ENCODE data around the gene MVB12A. TPM values are rescaled to one million over a fixed set of nuclear protein-coding genes. Genes with fewer than 3 reads are reported as not detected.

The MVB12A gene
- total RNA-seq, 1 donor from 2014 or later = 33.2 TPM

GRCh38 chr19:17457616-17458015 is 37.8 kb downstream of the MVB12A start:
- H2AFZ ChIP-seq (replicated peaks) = no peak overlapping the region
- peaks cover 16% of the 10 kb centered on the region for H3K4me1 Mint-ChIP-seq
- H3K27me3 ChIP-seq = peaks cover 45% of the 10 kb centered on the region
- H4K20me1 ChIP-seq (ENCODE audit: low read depth) = no peaks in the 10 kb centered on the region
- TF ChIP-seq EZH2phosphoT487 (IDR thresholded peaks at IDR 0.05) (no peak), CTCF (IDR thresholded peaks at IDR 0.05) (no peak), EZH2 (IDR thresholded peaks at IDR 0.05) (no peak)
- H3K4me1 ChIP-seq = peaks cover 6% of the 10 kb centered on the region
- H3F3A ChIP-seq (ENCODE audit: low read depth) = peaks cover 14% of the 10 kb centered on the region
- H3K79me2 ChIP-seq (ENCODE audit: low read depth) = no peaks in the 10 kb centered on the region
- no peak overlapping the region for H3K27ac ChIP-seq
- no peak overlapping the region for H3K9ac ChIP-seq
- H3K9me3 Mint-ChIP-seq = no peaks in the 10 kb centered on the region
- no peak for DNase-seq (ENCODE audit: low spot score)
- H3K4me2 ChIP-seq = no peak overlapping the region
- H3K4me3 ChIP-seq = no peak overlapping the region
- H3K36me3 Mint-ChIP-seq = no peaks in the 10 kb centered on the region
- peaks cover 33% of the 10 kb centered on the region for H3K27me3 Mint-ChIP-seq (ENCODE audit: insufficient read depth, low read depth)
- H3K4me3 Mint-ChIP-seq = no peak overlapping the region
- H3K36me3 ChIP-seq = no peaks in the 10 kb centered on the region
- no peaks in the 10 kb centered on the region for H3K9me3 ChIP-seq (ENCODE audit: low read depth)
- no peak overlapping the region for H3K27ac Mint-ChIP-seq

DNA sequence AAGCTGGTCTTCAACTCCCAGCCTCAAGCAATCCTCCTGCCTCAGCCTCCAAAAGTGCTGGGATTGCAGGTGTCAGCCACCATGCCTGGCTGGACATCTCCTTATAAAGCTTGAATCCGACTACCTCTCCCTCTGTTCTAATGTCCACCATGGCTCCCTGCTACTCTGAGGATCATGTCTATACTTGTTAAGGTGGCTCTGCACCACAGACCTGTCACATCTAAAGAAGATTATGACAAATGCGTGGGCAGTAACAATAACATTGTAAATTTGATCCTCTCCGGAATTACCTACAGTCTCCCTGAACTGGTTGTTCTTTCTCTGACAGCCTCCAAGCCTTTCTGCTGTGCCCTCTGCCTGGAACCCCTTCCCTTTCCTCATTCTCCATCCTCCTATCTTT is 39.1 kb downstream of the MVB12A start:
- Histone ChIP-seq H3K4me2 (no peak overlapping the region), H3K79me2 (ENCODE audit: low read depth) (no peaks in the 10 kb centered on the region), H3F3A (ENCODE audit: low read depth) (peaks cover 8% of the 10 kb centered on the region), H3K36me3 (no peaks in the 10 kb centered on the region), H4K20me1 (ENCODE audit: low read depth) (no peaks in the 10 kb centered on the region), H3K4me1 (peaks cover 6% of the 10 kb centered on the region), H2AFZ (replicated peaks) (no peak overlapping the region), H3K9me3 (ENCODE audit: low read depth) (no peaks in the 10 kb centered on the region), H3K4me3 (no peak overlapping the region), H3K9ac (no peak overlapping the region), H3K27me3 (peaks cover 40% of the 10 kb centered on the region), H3K27ac (no peak overlapping the region)
- Mint-ChIP-seq H3K9me3 (no peaks in the 10 kb centered on the region), H3K36me3 (no peaks in the 10 kb centered on the region), H3K4me3 (no peak overlapping the region), H3K4me1 (peaks cover 9% of the 10 kb centered on the region), H3K27ac (no peak overlapping the region), H3K27me3 (ENCODE audit: insufficient read depth, low read depth) (peaks cover 21% of the 10 kb centered on the region)
- DNase-seq (ENCODE audit: low spot score) = no peak
- TF ChIP-seq EZH2phosphoT487 (IDR thresholded peaks at IDR 0.05) (no peak), CTCF (IDR thresholded peaks at IDR 0.05) (no peak), EZH2 (IDR thresholded peaks at IDR 0.05) (no peak)

- no peaks in the 10 kb centered on the region for H3K36me3 Mint-ChIP-seq
- H3K4me3 Mint-ChIP-seq = no peak within 1 kb of the TSS
- no peak within 1 kb of the TSS for H3K27ac ChIP-seq
- no peaks in the 10 kb centered on the region for H3K9me3 ChIP-seq (ENCODE audit: low read depth)
- no peaks in the 10 kb centered on the region for H3K9me3 Mint-ChIP-seq
- H4K20me1 ChIP-seq (ENCODE audit: low read depth) = no peaks in the 10 kb centered on the region
- peaks cover 5% of the 10 kb centered on the region for H3F3A ChIP-seq (ENCODE audit: low read depth)
- H3K79me2 ChIP-seq (ENCODE audit: low read depth) = no peaks in the 10 kb centered on the region
- H3K27me3 Mint-ChIP-seq (ENCODE audit: insufficient read depth, low read depth) = peaks cover 13% of the 10 kb centered on the region
- no peak within 1 kb of the TSS for H3K4me2 ChIP-seq
- peaks cover 24% of the 10 kb centered on the region for H3K27me3 ChIP-seq
- no peak within 1 kb of the TSS for H3K9ac ChIP-seq
- H2AFZ ChIP-seq (replicated peaks) = no peak within 1 kb of the TSS
- no peaks in the 10 kb centered on the region for H3K36me3 ChIP-seq
- H3K4me1 Mint-ChIP-seq = no peaks in the 10 kb centered on the region
- DNase-seq (ENCODE audit: low spot score) = no peak
- H3K4me1 ChIP-seq = no peaks in the 10 kb centered on the region
- H3K4me3 ChIP-seq = no peak within 1 kb of the TSS
- TF ChIP-seq CTCF (IDR thresholded peaks at IDR 0.05) (no peak), EZH2phosphoT487 (IDR thresholded peaks at IDR 0.05) (no peak), EZH2 (IDR thresholded peaks at IDR 0.05) (no peak)
- peak within 1 kb of the TSS; percentile 21 for H3K27ac Mint-ChIP-seq
Observed at GRCh38 chr19:17460372-17461230, 40.8 kb downstream of the MVB12A start, which contains the start of gene NXNL1. TSS of gene NXNL1 (minus strand) at chr19:17460926. CDS start at chr19:17460869, 57 bp downstream.
